HG03066 (cell line): ENCODE results near the gene SLC5A9.
"Not testable (repeated sequence)": the region's sequence is repeated elsewhere in the genome, so short reads cannot be mapped to it uniquely, and the experiment has no call there.

Source experiments
- ATAC-seq: cut with Tn5 transposase; IDR thresholded peaks from one replicate; pipeline ENCODE4 v1.9.1; 2021; ENCODE audit warnings: low read depth; ENCODE audit not compliant: unreplicated experiment

Gene SLC5A9

GRCh38 chr1:48208652-48209051, 13.9 kb upstream of the SLC5A9 start:
- ATAC-seq: no peak

- ATAC-seq: not testable (repeated sequence)
These were observed 9.1 kb upstream of the SLC5A9 start for GRCh38 chr1:48213462-48213861.

- ATAC-seq: not testable (repeated sequence)
These were observed 8.2 kb upstream of the SLC5A9 start for GRCh38 chr1:48214366-48214765.

GRCh38 chr1:48214820-48215219, 7.7 kb upstream of the SLC5A9 start:
- ATAC-seq: no peak

- ATAC-seq: no peak
These were observed 7.3 kb upstream of the SLC5A9 start for GRCh38 chr1:48215222-48215621.

GRCh38 chr1:48215889-48216288, 6.6 kb upstream of the SLC5A9 start:
- ATAC-seq: no peak

GRCh38 chr1:48216313-48216712, 6.2 kb upstream of the SLC5A9 start:
- no peak for ATAC-seq

GRCh38 chr1:48216941-48217340, 5.6 kb upstream of the SLC5A9 start:
- no peak for ATAC-seq

- ATAC-seq: no peak
These were observed 4.7 kb upstream of the SLC5A9 start for GRCh38 chr1:48217856-48218255.

GRCh38 chr1:48219803-48220202, 2.7 kb upstream of the SLC5A9 start:
- ATAC-seq: no peak

- ATAC-seq: no peak
These were observed 1.4 kb upstream of the SLC5A9 start for GRCh38 chr1:48221122-48221521.

GRCh38 chr1:48221657-48222056, 859 bp upstream of the SLC5A9 start:
- no peak for ATAC-seq

- ATAC-seq: no peak
These were observed 1.1 kb downstream of the SLC5A9 start for GRCh38 chr1:48223366-48224240.

- ATAC-seq: no peak
These were observed 2.3 kb downstream of the SLC5A9 start for GRCh38 chr1:48224791-48225190.

GRCh38 chr1:48225579-48225978, 3.1 kb downstream of the SLC5A9 start:
- ATAC-seq: no peak

- ATAC-seq: no peak
These were observed 4.9 kb downstream of the SLC5A9 start for GRCh38 chr1:48227165-48228013.

GRCh38 chr1:48228156-48228555, 5.6 kb downstream of the SLC5A9 start:
- no peak for ATAC-seq

- ATAC-seq: no peak
These were observed 6.8 kb downstream of the SLC5A9 start for GRCh38 chr1:48229317-48229716.

- no peak for ATAC-seq
These were observed 7.7 kb downstream of the SLC5A9 start for GRCh38 chr1:48230236-48230635.

GRCh38 chr1:48232722-48233121, 10.2 kb downstream of the SLC5A9 start:
- ATAC-seq: no peak

- no peak for ATAC-seq
These were observed 11.4 kb downstream of the SLC5A9 start for GRCh38 chr1:48233666-48234485.
